Measurements from ENCODE around the gene ADAT1.
"Not testable (repeated sequence)": the region's sequence is repeated elsewhere in the genome, so short reads cannot be mapped to it uniquely, and the experiment has no call there.

Gene ADAT1

GRCh38 chr16:75618780-75619179 is 4.3 kb downstream of the ADAT1 start:
- no peak for DNase-seq

- DNase-seq: no peak
These were observed 6.0 kb downstream of the ADAT1 start for GRCh38 chr16:75617121-75617520.

- no peak for DNase-seq
These were observed 6.5 kb downstream of the ADAT1 start for GRCh38 chr16:75616521-75617010.

GRCh38 chr16:75615619-75616018 is 7.5 kb downstream of the ADAT1 start:
- no peak for DNase-seq

GRCh38 chr16:75614066-75614897 is 8.8 kb downstream of the ADAT1 start:
- DNase-seq: no peak

- DNase-seq: no peak
These were observed 16.6 kb downstream of the ADAT1 start for GRCh38 chr16:75606507-75606906.

- DNase-seq: no peak
These were observed 19.8 kb downstream of the ADAT1 start for GRCh38 chr16:75603241-75603640.

- no peak for DNase-seq
These were observed 23.4 kb downstream of the ADAT1 start for GRCh38 chr16:75599452-75600277.

GRCh38 chr16:75593825-75594820 is 29.0 kb downstream of the ADAT1 start:
- DNase-seq: no peak

- no peak for DNase-seq
These were observed 29.8 kb downstream of the ADAT1 start for GRCh38 chr16:75593308-75593707.

- not testable (repeated sequence) for DNase-seq
These were observed 31.2 kb downstream of the ADAT1 start for GRCh38 chr16:75591927-75592326.

- DNase-seq: no peak
These were observed 31.9 kb downstream of the ADAT1 start for GRCh38 chr16:75590920-75591843.

GRCh38 chr16:75589306-75589705 is 33.8 kb downstream of the ADAT1 start:
- DNase-seq: no peak

GRCh38 chr16:75588716-75589115 is 34.4 kb downstream of the ADAT1 start:
- no peak for DNase-seq

GRCh38 chr16:75584108-75584507 is 39.0 kb downstream of the ADAT1 start:
- no peak for DNase-seq

GRCh38 chr16:75579281-75579834 is 43.7 kb downstream of the ADAT1 start:
- DNase-seq: no peak

GRCh38 chr16:75578725-75579124 is 44.4 kb downstream of the ADAT1 start:
- DNase-seq: no peak

GRCh38 chr16:75578212-75578611 is 44.9 kb downstream of the ADAT1 start:
- no peak for DNase-seq

GRCh38 chr16:75576384-75576811 is 46.7 kb downstream of the ADAT1 start:
- no peak for DNase-seq

GRCh38 chr16:75575958-75576357 is 47.1 kb downstream of the ADAT1 start:
- no peak for DNase-seq

GRCh38 chr16:75573955-75574354 is 49.1 kb downstream of the ADAT1 start:
- DNase-seq: no peak

Measured in activated effector memory CD4-positive, alpha-beta T cell treated with Interleukin-2 at 50 U/mL for 16 hours (primary cell).